GM23248 (cell line): ENCODE measurements around the gene AGAP1. TPM values are rescaled to one million over a fixed set of nuclear protein-coding genes. Genes with fewer than 3 reads are reported as not detected.

Experiments
- DNase-seq: peaks from one replicate; pipeline ENCODE4 v3.0.0-alpha.2; 2015
- H2AFZ ChIP-seq: fragments of 200-600 bp; sonication (generic); 2 replicates; pipeline ENCODE4 v1.6.1; 2016; ENCODE audit warnings: antibody characterized with exemption
- H3F3A ChIP-seq: fragments of 200-600 bp; sonication (generic); 2 replicates; pipeline ENCODE4 v1.6.1; 2016; ENCODE audit warnings: mild to moderate bottlenecking, antibody characterized with exemption, mixed run types; ENCODE audit not compliant: insufficient read depth
- H3K27ac ChIP-seq: fragments of 200-600 bp; sonication (generic); 2 replicates; pipeline ENCODE4 v1.5.1; 2016; ENCODE audit warnings: mild to moderate bottlenecking
- H3K27me3 ChIP-seq: fragments of 200-600 bp; sonication (generic); replicated peaks from 2 replicates; pipeline ENCODE4 v1.6.1; 2016; ENCODE audit warnings: mild to moderate bottlenecking; ENCODE audit not compliant: insufficient read depth
- H3K36me3 ChIP-seq: fragments of 200-600 bp; sonication (generic); 2 replicates; pipeline ENCODE4 v1.6.1; 2016; ENCODE audit warnings: low read depth, mild to moderate bottlenecking
- H3K4me1 ChIP-seq: fragments of 200-600 bp; sonication (generic); 2 replicates; pipeline ENCODE4 v1.6.1; 2016; ENCODE audit warnings: mild to moderate bottlenecking; ENCODE audit not compliant: insufficient read depth
- H3K4me2 ChIP-seq: fragments of 200-600 bp; sonication (generic); one replicate; pipeline ENCODE4 v1.6.1; 2016; ENCODE audit warnings: mild to moderate bottlenecking; ENCODE audit not compliant: unreplicated experiment
- H3K4me3 ChIP-seq: fragments of 200-600 bp; sonication (generic); 2 replicates; pipeline ENCODE4 v1.5.1; 2016; ENCODE audit warnings: mild to moderate bottlenecking
- H3K79me2 ChIP-seq: fragments of 200-600 bp; sonication (generic); 2 replicates; pipeline ENCODE4 v1.6.1; 2016; ENCODE audit warnings: mild to moderate bottlenecking; ENCODE audit not compliant: insufficient read depth
- H3K9ac ChIP-seq: fragments of 200-600 bp; sonication (generic); 2 replicates; pipeline ENCODE4 v1.6.1; 2016; ENCODE audit warnings: mild to moderate bottlenecking
- H3K9me2 ChIP-seq: fragments of 200-600 bp; sonication (generic); 2 replicates; pipeline ENCODE4 v1.6.1; 2016; ENCODE audit warnings: mixed run types, mild to moderate bottlenecking, moderate library complexity; ENCODE audit not compliant: insufficient read depth
- H3K9me3 ChIP-seq: fragments of 200-600 bp; sonication (generic); one replicate; pipeline ENCODE4 v1.6.1; 2017; ENCODE audit warnings: low read depth
- H4K20me1 ChIP-seq: fragments of 200-600 bp; sonication (generic); 2 replicates; pipeline ENCODE4 v1.6.0; 2016; ENCODE audit not compliant: insufficient read depth
- EZH2 ChIP-seq: fragments of 200-600 bp; sonication (generic); IDR thresholded peaks from 2 replicates; pipeline ENCODE4 v1.6.1; 2018; ENCODE audit warnings: antibody characterized with exemption, mild to moderate bottlenecking; ENCODE audit not compliant: insufficient read depth, poor library complexity, severe bottlenecking
- EZH2phosphoT487 ChIP-seq: fragments of 200-600 bp; sonication (generic); IDR thresholded peaks from 2 replicates; pipeline ENCODE4 v1.6.1; 2018; ENCODE audit warnings: antibody characterized with exemption, moderate library complexity, mild to moderate bottlenecking, low read depth; ENCODE audit not compliant: insufficient read depth
- WGBS, 2 experiments: methylation state at CpG; one replicate each; pipeline ENCODE4 v1.1.6; 2015 to 2017; ENCODE audit warnings: low lambda C conversion rate in 2 of 2, low coverage in 1 of 2; ENCODE audit errors: missing lambda C conversion rate in 2 of 2; 5-methylcytosine and 5-hydroxymethylcytosine counted together
- in situ Hi-C: fragments of 300-500 bp; cut with MboI; formaldehyde crosslinking; loops from 2 replicates; pipeline ENCODE4 v1.15.0; 2020
- polyA plus RNA-seq: library from polyadenylated mRNA; unstranded; fragments of >200 nt; fragmentation: Nextera tagmentation; extraction: Ambion mirVana; gene quantifications from 2 replicates; pipeline ENCODE4 v1.2.1, GENCODE V29; 2016
- total RNA-seq: library from RNA; depleted of rRNA; stranded (reverse); fragments of >200 nt; shearing (Covaris generic); gene quantifications from 2 replicates; pipeline ENCODE4 v1.2.3, GENCODE V29; 2014

AGAP1 gene
- total and polyA plus RNA-seq, 2 experiments from 2014 or later = 2.2 to 9.9 TPM

GRCh38 chr2:235597081-235597615, 103.3 kb downstream of the AGAP1 start:
- no peak overlapping the region for H3K27ac ChIP-seq
- H3K4me2 ChIP-seq = no peak overlapping the region
- no peaks in the 10 kb centered on the region for H4K20me1 ChIP-seq
- no peaks in the 10 kb centered on the region for H3K9me2 ChIP-seq
- peaks cover 71% of the 10 kb centered on the region for H3K79me2 ChIP-seq
- H2AFZ ChIP-seq = no peak overlapping the region
- no peak overlapping the region for H3K4me3 ChIP-seq
- TF ChIP-seq EZH2phosphoT487 (no peak), EZH2 (no peak)
- H3K27me3 ChIP-seq = no peaks in the 10 kb centered on the region
- H3K9ac ChIP-seq = no peak overlapping the region
- no peaks in the 10 kb centered on the region for H3K36me3 ChIP-seq
- DNase-seq = no peak
- no peaks in the 10 kb centered on the region for H3F3A ChIP-seq
- no peaks in the 10 kb centered on the region for H3K4me1 ChIP-seq
- 87 to 92% methylated on average over 5 of the region's 5 CpGs for WGBS, 2 experiments
- in situ Hi-C loops = no loop called here
- no peaks in the 10 kb centered on the region for H3K9me3 ChIP-seq

- no peaks in the 10 kb centered on the region for H3F3A ChIP-seq
- H3K36me3 ChIP-seq = no peaks in the 10 kb centered on the region
- no peak overlapping the region for H3K4me2 ChIP-seq
- no peaks in the 10 kb centered on the region for H3K9me2 ChIP-seq
- no peak for TF ChIP-seq EZH2
- no peak for TF ChIP-seq EZH2phosphoT487
- H3K4me3 ChIP-seq = no peak overlapping the region
- H3K27ac ChIP-seq = no peak overlapping the region
- H3K27me3 ChIP-seq = no peaks in the 10 kb centered on the region
- in situ Hi-C loops = no loop called here
- 89% methylated on average over 12 to 19 of the region's 19 CpGs for WGBS, 2 experiments
- no peaks in the 10 kb centered on the region for H3K4me1 ChIP-seq
- no peak for DNase-seq
- H2AFZ ChIP-seq = no peak overlapping the region
- peaks cover 74% of the 10 kb centered on the region for H3K79me2 ChIP-seq
- no peaks in the 10 kb centered on the region for H4K20me1 ChIP-seq
- H3K9ac ChIP-seq = no peak overlapping the region
- H3K9me3 ChIP-seq = no peaks in the 10 kb centered on the region
Observed at GRCh38 chr2:235598026-235598425, 104.2 kb downstream of the AGAP1 start.

GRCh38 chr2:235598532-235599531, 105.0 kb downstream of the AGAP1 start:
- no peak for DNase-seq
- WGBS, 2 experiments = 93 to 95% methylated on average over 20 of the region's 20 CpGs

GRCh38 chr2:235599596-235600338, 105.9 kb downstream of the AGAP1 start:
- Histone ChIP-seq H3K4me1 (peaks cover under 1% of the 10 kb centered on the region; the same call in 1 of the 2 replicates), H2AFZ (no peak overlapping the region), H3K9ac (no peak overlapping the region), H3K27me3 (no peaks in the 10 kb centered on the region), H3K79me2 (peaks cover 83% of the 10 kb centered on the region), H3K9me2 (no peaks in the 10 kb centered on the region), H3K4me3 (no peak overlapping the region), H3K27ac (no peak overlapping the region), H3K4me2 (no peak overlapping the region), H3K36me3 (no peaks in the 10 kb centered on the region), H3K9me3 (no peaks in the 10 kb centered on the region), H4K20me1 (no peaks in the 10 kb centered on the region), H3F3A (no peaks in the 10 kb centered on the region)
- in situ Hi-C loops = loop anchor here (5.0 to 10.0 kb wide), 2 partner anchors 75 to 143 kb away; no protein-coding TSS in a partner anchor
- WGBS, 2 experiments = 55 to 63% methylated on average over 16 of the region's 16 CpGs
- TF ChIP-seq EZH2phosphoT487 (no peak), EZH2 (no peak)
- DNase-seq = no peak

More at GRCh38 chr2:235598532-235599531, 105.0 kb downstream of the AGAP1 start:
- Histone ChIP-seq H3K9me3 (no peaks in the 10 kb centered on the region), H3K9me2 (no peaks in the 10 kb centered on the region), H3K4me3 (no peak overlapping the region), H3K36me3 (no peaks in the 10 kb centered on the region), H2AFZ (no peak overlapping the region), H3K27me3 (no peaks in the 10 kb centered on the region), H4K20me1 (no peaks in the 10 kb centered on the region), H3K9ac (no peak overlapping the region), H3K27ac (no peak overlapping the region), H3K79me2 (peaks cover 76% of the 10 kb centered on the region), H3K4me1 (no peaks in the 10 kb centered on the region), H3F3A (no peaks in the 10 kb centered on the region), H3K4me2 (no peak overlapping the region)
- in situ Hi-C loops = no loop called here
- TF ChIP-seq EZH2 (no peak), EZH2phosphoT487 (no peak)
